H1 (cell line): ENCODE measurements around the gene PRR12. TPM values are rescaled to one million over a fixed set of nuclear protein-coding genes. Genes with fewer than 3 reads are reported as not detected.

ENCODE experiments used
- CTCF ChIA-PET: fragments of 300-600 bp; sonication (Branson Sonifier 250); formaldehyde crosslinking; loops from one replicate; lab custom pipeline; 2021; ENCODE audit not compliant: partially characterized antibody; lab: Charles Lee
- POLR2A ChIA-PET: fragments of 300-600 bp; sonication (Branson Sonifier 250); formaldehyde crosslinking; loops from one replicate; lab custom pipeline; 2021; ENCODE audit warnings: inconsistent platforms; ENCODE audit not compliant: partially characterized antibody; lab: Charles Lee
- DNase-seq, 2 experiments: peaks; one replicate each; pipeline versions ENCODE4 v3.0.0 to v3.0.0-alpha.2; 2010 to 2022; ENCODE audit warnings: low spot score in 2 of 2, low read depth in 1 of 2, mixed read lengths in 1 of 2
- FAIRE-seq: peaks from 2 replicates; lab custom pipeline; 2011; peaks lifted over from hg19 to GRCh38; lab: Jason Lieb, UNC
- H2AFZ ChIP-seq: 2 replicates; pipeline ENCODE4 v1.8.1; 2012; ENCODE audit warnings: low read length, inconsistent platforms
- H2AK5ac ChIP-seq: 2 replicates; pipeline ENCODE4 v1.6.1; 2013; ENCODE audit warnings: low read depth, low read length
- H2BK120ac ChIP-seq: replicated peaks from 2 replicates; pipeline ENCODE3; 2013; ENCODE audit warnings: low read depth, low read length, inconsistent platforms
- H2BK12ac ChIP-seq: 2 replicates; pipeline ENCODE4 v1.6.1; 2013; ENCODE audit warnings: low read depth, low read length
- H2BK15ac ChIP-seq: 2 replicates; pipeline ENCODE4 v1.6.1; 2013; ENCODE audit warnings: low read length
- H2BK20ac ChIP-seq: 2 replicates; pipeline ENCODE4 v1.6.1; 2013; ENCODE audit warnings: low read length
- H2BK5ac ChIP-seq: 2 replicates; pipeline ENCODE4 v1.6.1; 2013; ENCODE audit warnings: low read depth, low read length
- H3K14ac ChIP-seq: 2 replicates; pipeline ENCODE4 v1.6.1; 2013; ENCODE audit warnings: inconsistent platforms; ENCODE audit not compliant: insufficient read length
- H3K18ac ChIP-seq: 2 replicates; pipeline ENCODE4 v1.6.1; 2013; ENCODE audit warnings: low read length; ENCODE audit errors: extremely low read depth
- H3K23ac ChIP-seq: 2 replicates; pipeline ENCODE4 v1.6.1; 2013; ENCODE audit warnings: inconsistent platforms; ENCODE audit not compliant: insufficient read length
- H3K23me2 ChIP-seq: 2 replicates; pipeline ENCODE4 v1.6.1; 2013; ENCODE audit warnings: low read depth, low read length
- H3K27ac ChIP-seq: 2 replicates; pipeline ENCODE4 v1.6.1; 2011; ENCODE audit warnings: low read depth, low read length, inconsistent platforms
- H3K27me3 ChIP-seq, 4 experiments: replicated peaks in 1 of 4; 1 replicate in 1 of 4; 2 replicates in 3 of 4; pipeline versions ENCODE4 v1.6.1 to v1.8.1; 2011 to 2013; ENCODE audit warnings: low read length in 3 of 4, mild to moderate bottlenecking in 3 of 4, inconsistent platforms in 2 of 4, mixed read lengths in 2 of 4, moderate library complexity in 1 of 4; ENCODE audit not compliant: control insufficient read depth in 3 of 4, insufficient read depth in 3 of 4; ENCODE audit errors: extremely low read depth in 1 of 4
- H3K36me3 ChIP-seq, 4 experiments: 2 replicates each; pipeline versions ENCODE4 v1.6.1 to v1.8.1; 2011 to 2013; ENCODE audit warnings: mild to moderate bottlenecking in 4 of 4, low read length in 3 of 4, moderate library complexity in 2 of 4, control low read depth in 1 of 4, inconsistent platforms in 1 of 4; ENCODE audit not compliant: insufficient read depth in 4 of 4, control insufficient read depth in 2 of 4
- H3K4ac ChIP-seq: replicated peaks from 2 replicates; pipeline ENCODE3; 2013; ENCODE audit warnings: low read length, low read depth, mixed read lengths, inconsistent platforms; ENCODE audit not compliant: insufficient read length
- H3K4me1 ChIP-seq, 4 experiments: replicated peaks in 1 of 4; 1 replicate in 1 of 4; 2 replicates in 3 of 4; pipeline versions ENCODE4 v1.6.1 to v1.8.1; 2011 to 2013; ENCODE audit warnings: low read length in 3 of 4, inconsistent platforms in 2 of 4, mixed read lengths in 1 of 4; ENCODE audit not compliant: insufficient read depth in 4 of 4, control insufficient read depth in 3 of 4
- H3K4me2 ChIP-seq, 2 experiments: 2 replicates each; pipeline versions ENCODE4 v1.6.1 to v1.8.1; 2011 to 2013; ENCODE audit warnings: low read depth in 2 of 2, low read length in 2 of 2, control low read depth in 1 of 2, inconsistent platforms in 1 of 2, mild to moderate bottlenecking in 1 of 2; ENCODE audit not compliant: insufficient read depth in 1 of 2
- H3K4me3 ChIP-seq, 4 experiments: fragments of 200-600, 300-600 bp in 1 of 4; sonication (generic), shearing (Covaris generic), sonication (Bioruptor Twin) in 1 of 4; 2 replicates each; pipeline versions ENCODE4 v1.5.1 to v1.8.1; 2011 to 2016; ENCODE audit warnings: low read length in 4 of 4, low read depth in 3 of 4, control low read depth in 2 of 4, inconsistent platforms in 2 of 4, mild to moderate bottlenecking in 2 of 4, mixed read lengths in 1 of 4, moderate library complexity in 1 of 4; ENCODE audit not compliant: insufficient read depth in 2 of 4; ENCODE audit errors: extremely low read depth in 1 of 4
- H3K56ac ChIP-seq: replicated peaks from 2 replicates; pipeline ENCODE3; 2013; ENCODE audit warnings: low read depth, mild to moderate bottlenecking, mixed read lengths, low read length, inconsistent platforms; ENCODE audit not compliant: insufficient read length
- H3K79me1 ChIP-seq: 2 replicates; pipeline ENCODE4 v1.6.1; 2013; ENCODE audit warnings: low read depth, low read length, control low read depth
- H3K79me2 ChIP-seq, 2 experiments: 2 replicates each; pipeline versions ENCODE4 v1.6.1 to v1.8.1; 2012 to 2013; ENCODE audit warnings: low read length in 2 of 2, mild to moderate bottlenecking in 2 of 2, inconsistent platforms in 1 of 2; ENCODE audit not compliant: insufficient read depth in 2 of 2, control insufficient read depth in 1 of 2
- H3K9ac ChIP-seq, 4 experiments: replicated peaks in 1 of 4; 1 replicate in 1 of 4; 2 replicates in 3 of 4; pipeline versions ENCODE4 v1.6.1 to v1.8.1; 2011 to 2013; ENCODE audit warnings: low read depth in 3 of 4, low read length in 3 of 4, control low read depth in 2 of 4, mild to moderate bottlenecking in 2 of 4, moderate library complexity in 2 of 4, inconsistent platforms in 1 of 4; ENCODE audit errors: extremely low read depth in 1 of 4
- H3K9me3 ChIP-seq, 2 experiments: 2 replicates each; pipeline versions ENCODE4 v1.6.1 to v1.8.1; 2012 to 2013; ENCODE audit warnings: mild to moderate bottlenecking in 2 of 2, moderate library complexity in 2 of 2, control low read depth in 1 of 2, inconsistent platforms in 1 of 2, low read depth in 1 of 2, low read length in 1 of 2, mixed read lengths in 1 of 2; ENCODE audit not compliant: insufficient read depth in 2 of 2
- H4K20me1 ChIP-seq, 2 experiments: replicated peaks in 1 of 2; 2 replicates each; pipeline versions ENCODE3 to v1.8.1; 2011 to 2013; ENCODE audit warnings: inconsistent platforms in 2 of 2, low read length in 2 of 2, mild to moderate bottlenecking in 1 of 2; ENCODE audit not compliant: insufficient read depth in 2 of 2, control insufficient read depth in 1 of 2
- H4K5ac ChIP-seq: 2 replicates; pipeline ENCODE4 v1.6.1; 2013; ENCODE audit warnings: low read length, low read depth, mixed read lengths, inconsistent platforms; ENCODE audit not compliant: insufficient read length
- H4K8ac ChIP-seq: 2 replicates; pipeline ENCODE4 v1.8.0; 2013; ENCODE audit warnings: mild to moderate bottlenecking, moderate library complexity, low read length, inconsistent platforms; ENCODE audit not compliant: insufficient read depth; ENCODE audit errors: extremely low read depth
- H4K91ac ChIP-seq: replicated peaks from 2 replicates; pipeline ENCODE3; 2013; ENCODE audit warnings: low read length, mixed read lengths, inconsistent platforms; ENCODE audit not compliant: insufficient read length
- WGBS, 2 experiments: shearing (Covaris generic) in 1 of 2; methylation state at CpG; one replicate each; pipeline versions ENCODE4 v1.1.6 to v1.1.7; 2013 to 2015; ENCODE audit warnings: low lambda C conversion rate in 2 of 2, mixed read lengths in 2 of 2, inconsistent platforms in 1 of 2, low coverage in 1 of 2, missing lambda C conversion rate in 1 of 2; ENCODE audit not compliant: insufficient replicate concordance in 2 of 2, insufficient coverage in 1 of 2, insufficient read length in 1 of 2; ENCODE audit errors: extremely low coverage in 1 of 2, missing lambda C conversion rate in 1 of 2; 5-methylcytosine and 5-hydroxymethylcytosine counted together
- polyA plus RNA-seq, 7 experiments: library from polyadenylated mRNA; depleted of rRNA in 3 of 7; stranded (reverse) in 5 of 7; unstranded in 2 of 7; fragments of >200 nt in 5 of 7; fragments of 200-250 nt in 2 of 7; gene quantifications; 1 replicate in 5 of 7; 2 replicates in 1 of 7; 4 replicates in 1 of 7; pipeline versions ENCODE4 v1.2.1 to v1.2.3, GENCODE V29; 2011 to 2013; ENCODE audit warnings: missing spikeins in 2 of 7, mixed read lengths in 2 of 7
- total RNA-seq: library from RNA; stranded (reverse); fragmentation: NEBNext Ultra II Directional; extraction: Animal tissue kit (Norgen Biotek cat#: 25700); gene quantifications from 2 replicates; pipeline ENCODE4 v1.2.1, GENCODE V29; 2021

Gene PRR12
- total and polyA plus RNA-seq, 2 of the 8 experiments (the other 6 are each of a cell fraction or from before 2014, with no cell fraction given) = 2.5 to 59.4 TPM

DNA sequence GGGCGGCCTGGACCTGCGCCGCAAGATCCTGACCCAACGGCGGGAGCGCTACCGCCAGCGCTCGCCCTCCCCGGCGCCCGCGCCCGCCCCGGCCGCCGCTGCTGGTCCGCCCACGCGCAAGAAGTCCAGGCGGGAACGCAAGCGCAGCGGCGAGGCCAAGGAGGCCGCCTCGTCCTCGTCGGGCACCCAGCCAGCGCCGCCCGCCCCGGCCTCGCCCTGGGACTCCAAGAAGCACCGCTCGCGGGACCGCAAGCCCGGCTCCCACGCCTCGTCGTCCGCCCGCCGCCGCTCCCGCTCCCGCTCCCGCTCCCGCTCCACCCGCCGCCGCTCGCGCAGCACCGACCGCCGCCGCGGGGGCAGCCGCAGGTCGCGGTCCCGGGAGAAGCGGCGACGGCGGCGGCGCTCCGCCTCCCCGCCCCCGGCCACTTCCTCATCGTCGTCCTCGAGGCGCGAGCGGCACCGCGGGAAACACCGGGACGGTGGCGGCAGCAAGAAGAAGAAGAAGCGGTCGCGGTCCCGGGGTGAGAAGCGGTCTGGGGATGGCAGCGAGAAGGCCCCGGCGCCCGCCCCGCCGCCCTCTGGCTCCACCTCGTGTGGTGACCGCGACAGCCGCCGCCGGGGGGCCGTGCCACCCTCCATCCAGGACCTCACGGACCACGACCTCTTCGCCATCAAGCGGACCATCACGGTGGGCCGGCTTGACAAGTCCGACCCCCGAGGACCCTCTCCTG is 61.0 kb downstream of the PRR12 start:
- Histone ChIP-seq H2BK120ac (no peak overlapping the region), H3K56ac (no peak overlapping the region), H3K23ac (no peak overlapping the region), H3K23me2 (no peaks in the 10 kb centered on the region), H3K9ac (no peak overlapping the region), H4K91ac (no peak overlapping the region), H2AK5ac (no peak overlapping the region), H2BK15ac (no peak overlapping the region), H2BK12ac (no peak overlapping the region), H4K5ac (no peak overlapping the region), H3K4me1 (peaks cover 0 to 9% (median 3%) of the 10 kb centered on the region in 4 experiments; a peak in 3 of 7 replicates), H3K79me2 (peaks cover 0 to 3% of the 10 kb centered on the region in 2 experiments; a peak in 1 of 4 replicates), H3K14ac (no peak overlapping the region), H3K4me3 (no peak overlapping the region), H3K27me3 (no peaks in the 10 kb centered on the region), H2AFZ (no peak overlapping the region), H3K9me3 (no peaks in the 10 kb centered on the region), H4K20me1 (peaks cover 6 to 13% of the 10 kb centered on the region in 2 experiments), H3K18ac (no peak overlapping the region), H2BK20ac (no peak overlapping the region), H3K4me2 (no peak overlapping the region), H3K79me1 (peaks cover 7% of the 10 kb centered on the region; the same call in 1 of the 2 replicates), H3K4ac (no peak overlapping the region), H2BK5ac (no peak overlapping the region), H4K8ac (no peak overlapping the region), H3K36me3 (peaks cover 13 to 69% (median 42%) of the 10 kb centered on the region in 4 experiments; a peak in 7 of 8 replicates), H3K27ac (no peak overlapping the region)
- ChIA-PET CTCF (no interaction called here), POLR2A (no interaction called here)
- DNase-seq (no peak), FAIRE-seq (no peak)
- 97% methylated on average over 33 of the region's 110 CpGs; no CpG with 5 or more reads in 1 of the 2 experiments for WGBS, 2 experiments
